Pancreas (tissue), 10 donors: ENCODE data around the gene GPATCH2L. TPM values are rescaled to one million over a fixed set of nuclear protein-coding genes. Genes with fewer than 3 reads are reported as not detected.

Experiments
- ATAC-seq, 4 donors: fragments of 200-7000 bp; cut with Tn5 transposase; one replicate each; pipeline versions ENCODE4 v1.8.0 to v1.9.1; 2020; ENCODE audit warnings: mild to moderate bottlenecking in 4 of 4, moderate library complexity in 4 of 4
- DNase-seq, 6 donors: peaks; one replicate each; pipeline ENCODE4 v3.0.0-alpha.2; 2020
- FAIRE-seq: peaks from 2 replicates; lab custom pipeline; 2012; peaks lifted over from hg19 to GRCh38; lab: Jason Lieb, UNC
- H3K27ac ChIP-seq, 4 donors: fragments of 200-600 bp; sonication (generic); 1 replicate in 3 of 4; 2 replicates in 1 of 4; pipeline versions ENCODE4 v1.5.0 to v1.8.0; 2020
- H3K27me3 ChIP-seq, 4 donors: fragments of 200-600 bp; one replicate each; pipeline ENCODE4 v1.8.0; 2021
- H3K36me3 ChIP-seq, 3 donors: fragments of 200-600 bp; sonication (generic) in 1 of 3; one replicate each; pipeline versions ENCODE4 v1.5.0 to v1.8.0; 2020 to 2021
- H3K4me1 ChIP-seq, 3 donors: fragments of 200-600 bp; one replicate each; pipeline ENCODE4 v1.8.0; 2021
- H3K4me3 ChIP-seq, 4 donors: fragments of 200-600 bp; sonication (generic) in 2 of 4; one replicate each; pipeline versions ENCODE4 v1.5.0 to v1.8.0; 2020 to 2021
- H3K9me3 ChIP-seq, 4 donors: fragments of 200-600 bp; one replicate each; pipeline ENCODE4 v1.8.0; 2021
- WGBS, 2 donors: extraction: QIAGEN DNeasy Blood & Tissue Kit; methylation state at CpG; one replicate each; pipeline ENCODE4 v1.1.7; 2013; 5-methylcytosine and 5-hydroxymethylcytosine counted together
- intact Hi-C, 3 donors: fragments of 100-400 bp; cut with DNase I; formaldehyde crosslinking; loops; one replicate each; pipeline versions ENCODE4 v1.11.1 to v1.14.2; 2022
- polyA plus RNA-seq, 2 donors: library from polyadenylated mRNA; stranded (reverse); fragments of 200-250 nt; gene quantifications; one replicate each; pipeline ENCODE4 v1.2.3, GENCODE V29; 2013
- total RNA-seq, 6 donors: library from RNA; stranded (reverse); fragmentation: NEBNext Ultra II Directional in 4 of 6; extraction: Animal tissue kit (Norgen Biotek cat#: 25700) in 4 of 6; gene quantifications; one replicate each; pipeline versions ENCODE4 v1.2.1 to v1.2.4, GENCODE V29; 2021 to 2023
- TF ChIP-seq, protein P1 (sequence below), 4 donors: fragments of 200-600 bp; sonication (generic) in 3 of 4; IDR thresholded peaks; one replicate each; pipeline versions ENCODE4 v1.5.0 to v1.8.0; 2021; ENCODE audit warnings: antibody characterized with exemption in 4 of 4
- donor health status: healthy with polysubstance abuse.
- donor health status: DM: no; HTN: no; CAD: no; lungs with moderate emphysema.
- donor health status: DM: no; HTN: no; CAD: no.
- donor health status: control.
- donor health status: control.
- donor health status: Bipolar disorder and iron deficiency.
- donor health status: DM: yes; HTN: yes; CAD: no.
- donor health status: DM: no; HTN: no; CAD: no.
- donor health status: DM: no; HTN: no; CAD: no.
- donor health status: DM: yes; HTN: yes; CAD: no.

Gene GPATCH2L
- total and polyA plus RNA-seq, 8 donors: 3.0 to 29.7 (median 16.7) TPM

DNA sequence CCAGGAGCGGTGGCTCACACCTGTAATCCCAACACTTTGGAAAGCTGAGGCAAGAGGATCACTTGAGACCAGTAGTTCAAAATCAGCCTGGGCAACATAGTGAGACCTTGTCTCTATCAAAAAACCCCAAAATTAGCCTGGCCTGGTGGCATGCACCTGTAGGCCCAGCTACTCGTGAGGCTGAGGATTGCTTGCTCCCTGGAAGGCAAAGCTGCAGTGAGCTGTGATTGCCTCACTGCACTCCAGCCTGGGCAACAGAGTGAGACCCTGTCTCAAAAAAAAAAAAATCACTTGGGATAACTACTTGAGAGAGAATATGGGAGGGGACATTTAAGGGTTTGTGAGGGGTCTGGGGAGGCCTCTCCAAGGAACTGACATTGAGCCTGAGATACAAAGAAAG, 109.0 kb downstream of the GPATCH2L start:
- 68 to 76% methylated on average over 2 of the region's 2 CpGs for WGBS, 2 donors
- Histone ChIP-seq H3K4me3 (no peak overlapping the region), H3K27ac (no peak overlapping the region), H3K27me3 (no peaks in the 10 kb centered on the region), H3K36me3 (no peaks in the 10 kb centered on the region), H3K9me3 (no peaks in the 10 kb centered on the region), H3K4me1 (no peaks in the 10 kb centered on the region)
- intact Hi-C loops: no loop called here
- DNase-seq (no peak), ATAC-seq (no peak), FAIRE-seq (no peak)
- TF ChIP-seq, protein P1, sequence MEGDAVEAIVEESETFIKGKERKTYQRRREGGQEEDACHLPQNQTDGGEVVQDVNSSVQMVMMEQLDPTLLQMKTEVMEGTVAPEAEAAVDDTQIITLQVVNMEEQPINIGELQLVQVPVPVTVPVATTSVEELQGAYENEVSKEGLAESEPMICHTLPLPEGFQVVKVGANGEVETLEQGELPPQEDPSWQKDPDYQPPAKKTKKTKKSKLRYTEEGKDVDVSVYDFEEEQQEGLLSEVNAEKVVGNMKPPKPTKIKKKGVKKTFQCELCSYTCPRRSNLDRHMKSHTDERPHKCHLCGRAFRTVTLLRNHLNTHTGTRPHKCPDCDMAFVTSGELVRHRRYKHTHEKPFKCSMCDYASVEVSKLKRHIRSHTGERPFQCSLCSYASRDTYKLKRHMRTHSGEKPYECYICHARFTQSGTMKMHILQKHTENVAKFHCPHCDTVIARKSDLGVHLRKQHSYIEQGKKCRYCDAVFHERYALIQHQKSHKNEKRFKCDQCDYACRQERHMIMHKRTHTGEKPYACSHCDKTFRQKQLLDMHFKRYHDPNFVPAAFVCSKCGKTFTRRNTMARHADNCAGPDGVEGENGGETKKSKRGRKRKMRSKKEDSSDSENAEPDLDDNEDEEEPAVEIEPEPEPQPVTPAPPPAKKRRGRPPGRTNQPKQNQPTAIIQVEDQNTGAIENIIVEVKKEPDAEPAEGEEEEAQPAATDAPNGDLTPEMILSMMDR (IDR thresholded peaks at IDR 0.05): no peak

DNA sequence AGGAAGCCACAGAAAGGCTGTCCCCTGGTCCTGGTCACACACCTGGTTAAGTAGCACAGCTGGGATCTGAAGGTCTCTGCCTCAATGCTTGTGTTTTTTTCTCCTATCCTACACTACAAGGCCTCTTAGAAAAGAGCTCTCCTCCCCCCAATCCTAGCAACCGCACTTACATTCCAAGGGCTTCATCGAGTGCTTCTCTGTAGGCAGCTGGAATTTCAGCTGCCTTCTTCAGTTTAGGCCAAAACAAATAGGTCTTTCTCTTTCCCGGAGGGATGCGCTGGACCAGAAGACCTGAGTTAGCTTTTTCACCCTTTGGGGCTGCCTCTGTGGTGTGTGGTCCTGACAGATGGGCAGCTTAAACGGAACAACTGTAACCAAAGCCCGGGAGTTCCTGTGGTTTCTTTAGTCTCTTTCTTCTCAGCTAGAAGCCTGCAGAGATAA, 109.7 kb downstream of the GPATCH2L start:
- no peak for DNase-seq

DNA sequence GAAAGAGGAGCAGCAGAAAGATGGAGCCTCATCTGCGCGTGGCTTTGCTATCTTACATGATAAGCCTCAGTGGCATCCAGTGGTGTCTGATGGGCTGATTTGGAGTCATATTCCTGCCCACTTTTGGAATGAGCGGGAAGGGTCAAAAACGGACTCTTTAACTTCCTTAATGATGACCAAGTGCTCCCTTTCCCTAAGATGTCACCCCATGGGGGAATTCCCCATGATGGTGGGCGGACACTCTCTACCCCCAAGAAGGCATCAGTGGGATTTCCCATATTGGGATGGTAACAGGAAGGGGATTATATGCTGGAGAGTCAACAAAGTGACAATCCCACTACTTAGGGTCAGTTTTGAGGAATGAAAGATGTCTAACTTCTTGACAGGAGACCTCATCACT, 110.9 kb downstream of the GPATCH2L start:
- intact Hi-C loops: no loop called here
- WGBS, 2 donors: 92 to 93% methylated on average over 5 of the region's 5 CpGs
- H3K36me3 ChIP-seq: no peaks in the 10 kb centered on the region
- no peak overlapping the region for H3K4me3 ChIP-seq
- DNase-seq (no peak), ATAC-seq (no peak), FAIRE-seq (no peak)
- H3K27me3 ChIP-seq: no peaks in the 10 kb centered on the region
- H3K9me3 ChIP-seq: no peaks in the 10 kb centered on the region
- TF ChIP-seq, protein P1 (IDR thresholded peaks at IDR 0.05): no peak
- H3K4me1 ChIP-seq: no peaks in the 10 kb centered on the region
- H3K27ac ChIP-seq: no peak overlapping the region

More for the DNA sequence above, 109.7 kb downstream of the GPATCH2L start:
- intact Hi-C loops: no loop called here
- no peaks in the 10 kb centered on the region for H3K9me3 ChIP-seq
- TF ChIP-seq, protein P1 (IDR thresholded peaks at IDR 0.05): no peak
- H3K27ac ChIP-seq: no peak overlapping the region
- WGBS, 2 donors: 65 to 67% methylated on average over 6 of the region's 6 CpGs
- H3K4me1 ChIP-seq: no peaks in the 10 kb centered on the region
- no peak overlapping the region for H3K4me3 ChIP-seq
- no peak for ATAC-seq
- no peaks in the 10 kb centered on the region for H3K36me3 ChIP-seq
- no peaks in the 10 kb centered on the region for H3K27me3 ChIP-seq
- no peak for FAIRE-seq

Other genes starting within 250 kb of the GPATCH2L start
- gene TGFB3, start 169.9 kb upstream of the GPATCH2L start, total RNA-seq: 10 to 100 TPM; 11.6 to 57.2 (median 42.2) TPM
- gene TGFB3, start 169.9 kb upstream of the GPATCH2L start, polyA plus RNA-seq: 10 to 100 TPM; 22.3 to 25.7 TPM
- gene IFT43, start 166.2 kb upstream of the GPATCH2L start, total RNA-seq: 10 to 100 TPM; 11.4 to 19.3 (median 14.2) TPM
- gene IFT43, start 166.2 kb upstream of the GPATCH2L start, polyA plus RNA-seq: 10 to 100 TPM; 43.2 to 46.3 TPM
- under 1 TPM in 4 of 6 donors, not detected in 2; 0.14 to 0.63 (median 0.27) TPM for gene ESRRB, start 224.2 kb downstream of the GPATCH2L start, total RNA-seq
- under 1 TPM; 0.68 to 0.85 TPM for gene ESRRB, start 224.2 kb downstream of the GPATCH2L start, polyA plus RNA-seq